SK-N-SH treated with all-trans-retinoic acid at 6 μM for 48 hours (cell line): ENCODE data around the gene GPR12.

Experiments
- ATAC-seq: fragments of 200-7000 bp; cut with Tn5 transposase; 3 replicates; pipeline ENCODE4 v1.9.1; 2020; ENCODE audit warnings: mild to moderate bottlenecking, moderate library complexity
- ARNTL ChIP-seq: fragments of 450-650 bp; formaldehyde crosslinking; IDR thresholded peaks from 2 replicates; pipeline ENCODE4 v1.5.0; 2020; ENCODE audit warnings: low read depth, mild to moderate bottlenecking, moderate library complexity, borderline replicate concordance
- BACH2 ChIP-seq: fragments of 250-450 bp; sonication (Bioruptor Pico); IDR thresholded peaks from 2 replicates; pipeline ENCODE4 v1.9.0; 2021; ENCODE audit warnings: mild to moderate bottlenecking, borderline replicate concordance
- CSDC2 ChIP-seq: fragments of 250-450 bp; sonication (Bioruptor Pico); IDR thresholded peaks from 2 replicates; pipeline ENCODE4 v1.5.0; 2020; ENCODE audit warnings: mild to moderate bottlenecking, moderate library complexity
- GLIS3 ChIP-seq: fragments of 250-450 bp; sonication (Bioruptor Pico); IDR thresholded peaks from 2 replicates; pipeline ENCODE4 v1.5.0; 2020; ENCODE audit warnings: mild to moderate bottlenecking, moderate library complexity
- PPARA ChIP-seq: fragments of 250-450 bp; sonication (Bioruptor Pico); IDR thresholded peaks from 2 replicates; pipeline ENCODE4 v1.5.0; 2020; ENCODE audit warnings: mild to moderate bottlenecking, borderline replicate concordance
- RARB ChIP-seq: fragments of 250-450 bp; sonication (Bioruptor Pico); IDR thresholded peaks from 2 replicates; pipeline ENCODE4 v1.8.0; 2021; ENCODE audit warnings: mild to moderate bottlenecking, moderate library complexity
- SNAI2 ChIP-seq: fragments of 250-450 bp; sonication (Bioruptor Pico); IDR thresholded peaks from 2 replicates; pipeline ENCODE4 v1.5.0; 2020; ENCODE audit warnings: mild to moderate bottlenecking, moderate library complexity
- TCF4 ChIP-seq: fragments of 250-450 bp; sonication (Bioruptor Pico); IDR thresholded peaks from 2 replicates; pipeline ENCODE4 v1.8.0; 2021; ENCODE audit warnings: mild to moderate bottlenecking, moderate library complexity, borderline replicate concordance
- TOX ChIP-seq: fragments of 250-450 bp; sonication (Bioruptor Pico); IDR thresholded peaks from 2 replicates; pipeline ENCODE4 v1.8.0; 2021; ENCODE audit warnings: mild to moderate bottlenecking, moderate library complexity, borderline replicate concordance
- ZC3H10 ChIP-seq: fragments of 250-450 bp; sonication (Bioruptor Pico); IDR thresholded peaks from 2 replicates; pipeline ENCODE4 v1.5.1; 2021; ENCODE audit warnings: mild to moderate bottlenecking, moderate library complexity
- ZFP3 ChIP-seq: fragments of 250-450 bp; sonication (Bioruptor Pico); IDR thresholded peaks from 2 replicates; pipeline ENCODE4 v1.5.0; 2020; ENCODE audit warnings: mild to moderate bottlenecking, moderate library complexity
- ZFP30 ChIP-seq: fragments of 450-650 bp; formaldehyde crosslinking; IDR thresholded peaks from 2 replicates; pipeline ENCODE4 v1.5.0; 2022; ENCODE audit warnings: mild to moderate bottlenecking, moderate library complexity
- ZNF565 ChIP-seq: fragments of 450-650 bp; formaldehyde crosslinking; conservative IDR thresholded peaks from 2 replicates; pipeline ENCODE4 v1.5.0; 2020; ENCODE audit warnings: low read depth, mild to moderate bottlenecking, moderate library complexity
- ZNF70 ChIP-seq: fragments of 450-650 bp; formaldehyde crosslinking; IDR thresholded peaks from 2 replicates; pipeline ENCODE4 v1.5.0; 2020; ENCODE audit warnings: mild to moderate bottlenecking, moderate library complexity
- ZNF8 ChIP-seq: fragments of 450-650 bp; formaldehyde crosslinking; IDR thresholded peaks from 2 replicates; pipeline ENCODE4 v1.5.0; 2020; ENCODE audit warnings: mild to moderate bottlenecking, moderate library complexity
- TF ChIP-seq, protein P1 (sequence below): fragments of 250-450 bp; sonication (Bioruptor Pico); IDR thresholded peaks from 2 replicates; pipeline ENCODE4 v1.5.1; 2021; ENCODE audit warnings: mild to moderate bottlenecking, moderate library complexity
- TF ChIP-seq, protein P2 (sequence below): fragments of 250-450 bp; sonication (Bioruptor Pico); IDR thresholded peaks from 2 replicates; pipeline ENCODE4 v1.8.0; 2021; ENCODE audit warnings: low read depth, mild to moderate bottlenecking, moderate library complexity, borderline replicate concordance
- TF ChIP-seq, protein P3 (sequence below): fragments of 250-450 bp; sonication (Bioruptor Pico); IDR thresholded peaks from 2 replicates; pipeline ENCODE4 v1.5.0; 2020; ENCODE audit warnings: mild to moderate bottlenecking, moderate library complexity
- TF ChIP-seq, protein P4 (sequence below): fragments of 250-450 bp; sonication (Bioruptor Pico); IDR thresholded peaks from 2 replicates; pipeline ENCODE4 v1.5.1; 2020; ENCODE audit warnings: low read depth, mild to moderate bottlenecking, moderate library complexity
- TF ChIP-seq, protein P5 (sequence below): fragments of 250-450 bp; sonication (Bioruptor Pico); IDR thresholded peaks from 2 replicates; pipeline ENCODE4 v1.8.0; 2020; ENCODE audit warnings: mild to moderate bottlenecking, moderate library complexity, borderline replicate concordance

GPR12 gene

DNA sequence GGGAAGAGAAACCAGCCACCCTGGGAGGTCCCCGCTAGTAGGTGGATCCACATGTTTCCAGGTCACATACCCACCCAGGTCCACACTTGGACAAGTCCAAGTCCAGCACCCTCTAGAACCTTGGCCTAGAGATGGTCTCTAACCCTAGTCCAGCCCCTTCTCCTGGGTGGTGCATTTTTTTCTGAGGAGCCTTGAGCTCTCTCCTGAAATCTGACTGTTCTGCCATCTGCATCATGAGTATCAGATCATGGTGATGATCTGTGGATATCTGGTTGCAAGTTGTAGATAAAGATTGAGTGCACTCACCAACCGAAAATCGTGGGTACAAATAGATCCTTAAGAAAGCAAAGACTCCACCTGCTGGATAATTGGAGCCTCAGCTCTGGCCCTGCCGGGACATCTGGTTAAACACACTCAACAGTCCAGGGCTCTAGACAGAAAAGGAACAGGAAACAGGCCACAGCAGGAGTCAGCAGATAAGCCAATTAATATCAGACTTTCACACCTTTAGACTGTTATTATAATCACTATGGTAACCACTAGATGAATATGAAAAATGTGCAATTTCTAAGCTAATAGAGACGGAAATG lies 41.1 kb downstream of the GPR12 start (continued):
- TF ChIP-seq, protein P1, sequence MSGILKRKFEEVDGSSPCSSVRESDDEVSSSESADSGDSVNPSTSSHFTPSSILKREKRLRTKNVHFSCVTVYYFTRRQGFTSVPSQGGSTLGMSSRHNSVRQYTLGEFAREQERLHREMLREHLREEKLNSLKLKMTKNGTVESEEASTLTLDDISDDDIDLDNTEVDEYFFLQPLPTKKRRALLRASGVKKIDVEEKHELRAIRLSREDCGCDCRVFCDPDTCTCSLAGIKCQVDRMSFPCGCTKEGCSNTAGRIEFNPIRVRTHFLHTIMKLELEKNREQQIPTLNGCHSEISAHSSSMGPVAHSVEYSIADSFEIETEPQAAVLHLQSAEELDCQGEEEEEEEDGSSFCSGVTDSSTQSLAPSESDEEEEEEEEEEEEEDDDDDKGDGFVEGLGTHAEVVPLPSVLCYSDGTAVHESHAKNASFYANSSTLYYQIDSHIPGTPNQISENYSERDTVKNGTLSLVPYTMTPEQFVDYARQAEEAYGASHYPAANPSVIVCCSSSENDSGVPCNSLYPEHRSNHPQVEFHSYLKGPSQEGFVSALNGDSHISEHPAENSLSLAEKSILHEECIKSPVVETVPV (CRISPR knock-in tag), result no peak
- TF ChIP-seq TCF4 (CRISPR knock-in tag) (no peak), SNAI2 (CRISPR knock-in tag) (no peak), ZNF70 (CRISPR knock-in tag) (no peak)

DNA sequence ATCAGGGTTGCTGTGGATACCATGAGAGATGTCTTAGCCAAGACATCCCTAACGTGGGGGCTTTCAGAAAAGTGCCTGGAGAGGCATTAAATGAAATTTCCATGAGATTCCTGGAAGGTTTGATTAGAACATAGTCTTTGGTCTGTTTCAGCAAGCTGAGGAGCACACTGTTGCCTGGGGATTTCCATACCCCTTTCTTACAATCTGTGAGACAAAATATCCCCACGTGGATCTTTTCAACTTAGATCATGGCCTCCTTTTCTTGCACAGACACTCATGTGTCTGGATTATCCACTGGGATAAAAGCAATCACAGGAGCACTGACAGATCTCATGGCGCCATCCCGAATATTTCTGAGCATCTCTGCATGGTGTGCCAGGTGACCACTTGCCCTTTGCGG lies 41.7 kb downstream of the GPR12 start:
- TF ChIP-seq ARNTL (CRISPR knock-in tag) (no peak), ZNF8 (CRISPR knock-in tag) (no peak)
- TF ChIP-seq, protein P2, sequence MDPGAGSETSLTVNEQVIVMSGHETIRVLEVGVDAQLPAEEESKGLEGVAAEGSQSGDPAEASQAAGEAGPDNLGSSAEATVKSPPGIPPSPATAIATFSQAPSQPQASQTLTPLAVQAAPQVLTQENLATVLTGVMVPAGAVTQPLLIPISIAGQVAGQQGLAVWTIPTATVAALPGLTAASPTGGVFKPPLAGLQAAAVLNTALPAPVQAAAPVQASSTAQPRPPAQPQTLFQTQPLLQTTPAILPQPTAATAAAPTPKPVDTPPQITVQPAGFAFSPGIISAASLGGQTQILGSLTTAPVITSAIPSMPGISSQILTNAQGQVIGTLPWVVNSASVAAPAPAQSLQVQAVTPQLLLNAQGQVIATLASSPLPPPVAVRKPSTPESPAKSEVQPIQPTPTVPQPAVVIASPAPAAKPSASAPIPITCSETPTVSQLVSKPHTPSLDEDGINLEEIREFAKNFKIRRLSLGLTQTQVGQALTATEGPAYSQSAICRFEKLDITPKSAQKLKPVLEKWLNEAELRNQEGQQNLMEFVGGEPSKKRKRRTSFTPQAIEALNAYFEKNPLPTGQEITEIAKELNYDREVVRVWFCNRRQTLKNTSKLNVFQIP, result no peak
- no peak for ATAC-seq

DNA sequence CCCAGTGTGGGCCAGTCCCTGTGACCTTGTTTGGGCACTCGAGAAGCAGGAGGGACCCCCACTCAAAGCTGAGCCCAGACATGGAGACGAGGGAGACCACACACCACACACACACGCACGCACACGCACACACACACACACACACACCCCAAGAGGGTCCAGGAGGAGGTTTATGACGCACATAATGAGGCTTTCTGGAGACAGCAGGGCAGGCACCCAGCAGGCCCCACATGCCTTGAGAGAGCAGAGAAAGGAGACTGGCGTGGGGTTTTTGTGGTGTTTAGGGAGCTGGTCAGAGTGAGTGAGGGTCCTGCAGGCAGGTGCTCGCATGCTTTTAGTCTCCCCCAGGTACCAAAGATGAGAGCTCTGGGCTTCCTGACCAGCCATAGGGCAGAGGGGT lies 42.4 kb downstream of the GPR12 start:
- ATAC-seq, result no peak
- TF ChIP-seq CSDC2 (CRISPR knock-in tag) (no peak), ZFP3 (CRISPR knock-in tag) (no peak), TCF4 (CRISPR knock-in tag) (no peak), ZNF70 (CRISPR knock-in tag) (no peak), GLIS3 (CRISPR knock-in tag) (no peak), TOX (CRISPR knock-in tag) (no peak), SNAI2 (CRISPR knock-in tag) (no peak), PPARA (CRISPR knock-in tag) (no peak), ZC3H10 (CRISPR knock-in tag) (no peak), BACH2 (CRISPR knock-in tag) (no peak), ZNF565 (no peak), ARNTL (CRISPR knock-in tag) (no peak), RARB (CRISPR knock-in tag) (no peak), ZNF8 (CRISPR knock-in tag) (no peak), ZFP30 (CRISPR knock-in tag) (no peak)
- TF ChIP-seq, protein P3, sequence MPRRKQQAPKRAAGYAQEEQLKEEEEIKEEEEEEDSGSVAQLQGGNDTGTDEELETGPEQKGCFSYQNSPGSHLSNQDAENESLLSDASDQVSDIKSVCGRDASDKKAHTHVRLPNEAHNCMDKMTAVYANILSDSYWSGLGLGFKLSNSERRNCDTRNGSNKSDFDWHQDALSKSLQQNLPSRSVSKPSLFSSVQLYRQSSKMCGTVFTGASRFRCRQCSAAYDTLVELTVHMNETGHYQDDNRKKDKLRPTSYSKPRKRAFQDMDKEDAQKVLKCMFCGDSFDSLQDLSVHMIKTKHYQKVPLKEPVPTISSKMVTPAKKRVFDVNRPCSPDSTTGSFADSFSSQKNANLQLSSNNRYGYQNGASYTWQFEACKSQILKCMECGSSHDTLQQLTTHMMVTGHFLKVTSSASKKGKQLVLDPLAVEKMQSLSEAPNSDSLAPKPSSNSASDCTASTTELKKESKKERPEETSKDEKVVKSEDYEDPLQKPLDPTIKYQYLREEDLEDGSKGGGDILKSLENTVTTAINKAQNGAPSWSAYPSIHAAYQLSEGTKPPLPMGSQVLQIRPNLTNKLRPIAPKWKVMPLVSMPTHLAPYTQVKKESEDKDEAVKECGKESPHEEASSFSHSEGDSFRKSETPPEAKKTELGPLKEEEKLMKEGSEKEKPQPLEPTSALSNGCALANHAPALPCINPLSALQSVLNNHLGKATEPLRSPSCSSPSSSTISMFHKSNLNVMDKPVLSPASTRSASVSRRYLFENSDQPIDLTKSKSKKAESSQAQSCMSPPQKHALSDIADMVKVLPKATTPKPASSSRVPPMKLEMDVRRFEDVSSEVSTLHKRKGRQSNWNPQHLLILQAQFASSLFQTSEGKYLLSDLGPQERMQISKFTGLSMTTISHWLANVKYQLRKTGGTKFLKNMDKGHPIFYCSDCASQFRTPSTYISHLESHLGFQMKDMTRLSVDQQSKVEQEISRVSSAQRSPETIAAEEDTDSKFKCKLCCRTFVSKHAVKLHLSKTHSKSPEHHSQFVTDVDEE, result no peak
- TF ChIP-seq, protein P4, sequence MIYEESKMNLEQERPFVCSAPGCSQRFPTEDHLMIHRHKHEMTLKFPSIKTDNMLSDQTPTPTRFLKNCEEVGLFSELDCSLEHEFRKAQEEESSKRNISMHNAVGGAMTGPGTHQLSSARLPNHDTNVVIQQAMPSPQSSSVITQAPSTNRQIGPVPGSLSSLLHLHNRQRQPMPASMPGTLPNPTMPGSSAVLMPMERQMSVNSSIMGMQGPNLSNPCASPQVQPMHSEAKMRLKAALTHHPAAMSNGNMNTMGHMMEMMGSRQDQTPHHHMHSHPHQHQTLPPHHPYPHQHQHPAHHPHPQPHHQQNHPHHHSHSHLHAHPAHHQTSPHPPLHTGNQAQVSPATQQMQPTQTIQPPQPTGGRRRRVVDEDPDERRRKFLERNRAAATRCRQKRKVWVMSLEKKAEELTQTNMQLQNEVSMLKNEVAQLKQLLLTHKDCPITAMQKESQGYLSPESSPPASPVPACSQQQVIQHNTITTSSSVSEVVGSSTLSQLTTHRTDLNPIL (CRISPR knock-in tag), result no peak
- TF ChIP-seq, protein P5, sequence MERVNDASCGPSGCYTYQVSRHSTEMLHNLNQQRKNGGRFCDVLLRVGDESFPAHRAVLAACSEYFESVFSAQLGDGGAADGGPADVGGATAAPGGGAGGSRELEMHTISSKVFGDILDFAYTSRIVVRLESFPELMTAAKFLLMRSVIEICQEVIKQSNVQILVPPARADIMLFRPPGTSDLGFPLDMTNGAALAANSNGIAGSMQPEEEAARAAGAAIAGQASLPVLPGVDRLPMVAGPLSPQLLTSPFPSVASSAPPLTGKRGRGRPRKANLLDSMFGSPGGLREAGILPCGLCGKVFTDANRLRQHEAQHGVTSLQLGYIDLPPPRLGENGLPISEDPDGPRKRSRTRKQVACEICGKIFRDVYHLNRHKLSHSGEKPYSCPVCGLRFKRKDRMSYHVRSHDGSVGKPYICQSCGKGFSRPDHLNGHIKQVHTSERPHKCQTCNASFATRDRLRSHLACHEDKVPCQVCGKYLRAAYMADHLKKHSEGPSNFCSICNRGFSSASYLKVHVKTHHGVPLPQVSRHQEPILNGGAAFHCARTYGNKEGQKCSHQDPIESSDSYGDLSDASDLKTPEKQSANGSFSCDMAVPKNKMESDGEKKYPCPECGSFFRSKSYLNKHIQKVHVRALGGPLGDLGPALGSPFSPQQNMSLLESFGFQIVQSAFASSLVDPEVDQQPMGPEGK (CRISPR knock-in tag), result no peak
- TF ChIP-seq, protein P1 (CRISPR knock-in tag), result no peak
- TF ChIP-seq, protein P2, result no peak
